Measurements from ENCODE around the gene KIAA1217.
"Not testable (repeated sequence)": the region's sequence is repeated elsewhere in the genome, so short reads cannot be mapped to it uniquely, and the experiment has no call there.

KIAA1217 gene

GRCh38 chr10:24459836-24460235 lies 250.9 kb downstream of the KIAA1217 start:
- DNase-seq (ENCODE audit: extremely low read depth in 1 of 2, low read depth in 1 of 2): no peak

GRCh38 chr10:24462291-24462813 lies 253.4 kb downstream of the KIAA1217 start:
- no peak for DNase-seq (ENCODE audit: extremely low read depth in 1 of 2, low read depth in 1 of 2)

GRCh38 chr10:24462889-24463552 lies 254.1 kb downstream of the KIAA1217 start:
- no peak for DNase-seq (ENCODE audit: extremely low read depth in 1 of 2, low read depth in 1 of 2)

DNA sequence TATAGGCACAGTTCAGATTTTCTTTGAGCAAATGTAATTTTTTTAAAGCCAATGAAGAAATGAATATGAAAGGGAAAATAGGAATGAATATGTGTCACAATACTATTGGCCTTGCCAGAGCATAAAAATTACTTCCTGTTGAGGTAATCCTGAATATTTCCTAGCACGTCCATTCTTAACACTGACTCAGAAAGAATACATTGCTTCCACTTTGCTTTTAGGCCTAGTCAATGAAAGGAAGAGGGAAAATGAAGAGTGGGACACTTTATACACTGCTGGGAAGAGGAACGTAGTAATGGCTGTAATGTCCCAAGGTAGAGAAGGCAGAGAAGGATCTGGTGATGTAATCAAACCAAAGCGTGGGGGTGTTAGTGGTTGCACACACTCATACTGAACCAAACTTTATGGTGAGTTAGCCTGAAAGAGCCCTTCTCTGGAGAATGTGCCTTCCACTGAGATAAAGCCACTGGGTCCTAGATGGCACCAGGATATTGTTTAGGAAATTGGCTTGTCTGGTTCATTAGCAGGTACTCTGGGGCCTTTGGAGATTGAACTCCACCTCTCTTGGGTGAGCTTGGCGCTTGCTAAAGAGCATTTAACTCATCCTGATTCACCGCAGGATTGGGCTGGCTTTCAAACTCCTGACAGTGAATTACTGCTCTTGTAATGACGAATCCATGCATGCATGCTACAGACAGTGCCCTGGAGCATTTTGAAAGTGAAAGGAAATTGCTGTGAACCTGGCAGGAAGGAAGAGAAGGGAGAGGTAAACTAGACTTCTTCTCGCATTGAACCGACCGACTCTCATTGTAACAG lies 254.9 kb downstream of the KIAA1217 start:
- DNase-seq (ENCODE audit: extremely low read depth in 1 of 2, low read depth in 1 of 2): no peak

DNA sequence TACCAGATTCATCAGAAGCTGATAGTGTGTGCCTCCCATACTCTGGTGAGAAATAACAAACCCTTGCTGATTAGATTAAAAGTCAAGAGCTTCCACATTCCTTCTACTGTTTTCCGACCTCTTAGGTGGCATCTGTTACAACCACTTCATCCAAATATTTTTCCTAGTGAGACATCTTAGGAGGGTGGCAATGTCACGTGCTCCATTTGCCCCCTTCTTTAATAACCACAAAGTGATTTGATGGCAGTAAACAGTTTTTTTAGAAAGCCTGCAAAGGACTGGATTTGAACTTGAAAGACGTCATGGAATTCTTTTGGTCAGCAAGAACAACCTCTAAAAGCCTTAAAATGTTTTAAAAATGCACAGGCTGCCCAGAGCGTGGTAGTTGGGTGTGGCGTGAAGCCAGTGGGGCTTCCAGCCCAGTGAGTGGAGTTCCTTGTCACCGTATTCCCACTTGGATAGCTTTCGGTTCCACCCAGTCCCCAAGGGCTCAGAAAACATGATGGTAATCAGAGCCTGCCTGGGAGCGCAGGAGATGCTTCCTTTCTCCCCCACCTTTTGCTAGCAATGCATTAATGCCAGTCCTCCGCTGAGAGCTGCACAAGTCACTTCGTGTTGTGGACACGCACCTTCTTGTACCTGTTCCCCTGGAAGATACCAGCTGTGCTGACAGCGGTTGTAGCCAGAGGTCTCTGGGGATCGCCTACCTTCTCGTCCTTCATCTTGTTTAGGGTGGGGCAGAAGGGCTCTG lies 256.4 kb downstream of the KIAA1217 start:
- DNase-seq (ENCODE audit: extremely low read depth in 1 of 2, low read depth in 1 of 2): no peak

DNA sequence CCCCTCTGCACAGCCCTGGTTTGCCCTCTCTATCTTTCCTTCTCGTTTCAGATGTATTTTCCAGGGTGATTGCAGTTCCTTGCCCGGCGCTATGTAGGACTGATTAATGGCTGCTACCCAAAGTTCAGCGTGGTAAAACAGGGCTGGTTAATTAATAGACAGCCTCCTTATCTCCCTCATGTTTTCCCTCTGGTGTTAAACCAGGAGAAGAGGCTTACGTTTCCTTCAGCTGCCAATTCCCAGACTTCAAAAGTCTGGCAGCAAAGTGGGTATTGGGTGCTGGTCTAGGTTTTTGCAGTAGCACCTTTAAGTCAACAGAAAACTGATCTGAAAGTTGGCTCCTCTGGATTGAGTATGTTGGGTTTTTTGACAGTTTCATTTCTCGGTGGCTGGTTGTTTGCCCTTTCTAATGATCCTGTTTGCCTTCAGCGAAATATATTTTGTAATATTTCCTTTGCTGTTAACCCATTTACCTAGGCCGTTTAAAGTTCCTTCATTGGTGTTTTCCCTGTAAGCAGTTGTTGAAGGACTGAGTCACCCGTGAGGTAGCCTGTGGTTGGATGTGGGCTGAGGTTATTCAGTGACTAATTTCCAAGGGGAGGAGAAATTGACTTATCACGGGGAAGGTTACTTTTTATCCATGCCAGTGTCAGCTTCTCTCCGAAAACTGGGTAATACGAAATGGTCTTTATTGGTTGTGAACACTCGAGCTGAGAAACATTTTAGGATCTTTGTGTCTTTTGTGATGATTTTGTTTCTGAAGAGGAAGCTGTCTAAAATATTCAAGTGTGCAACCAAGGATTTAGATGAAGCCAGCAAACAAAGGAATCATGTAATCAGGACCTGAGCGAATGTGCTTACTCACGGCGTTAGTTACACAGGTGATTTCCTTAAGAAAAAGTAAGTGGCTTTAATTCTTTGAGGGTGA lies 257.2 kb downstream of the KIAA1217 start:
- DNase-seq (ENCODE audit: extremely low read depth in 1 of 2, low read depth in 1 of 2): no peak

GRCh38 chr10:24467136-24467535 lies 258.2 kb downstream of the KIAA1217 start:
- no peak for DNase-seq (ENCODE audit: extremely low read depth in 1 of 2, low read depth in 1 of 2)

GRCh38 chr10:24467605-24468004 lies 258.7 kb downstream of the KIAA1217 start:
- no peak for DNase-seq (ENCODE audit: extremely low read depth in 1 of 2, low read depth in 1 of 2)

GRCh38 chr10:24468281-24468751 lies 259.4 kb downstream of the KIAA1217 start:
- DNase-seq (ENCODE audit: extremely low read depth in 1 of 2, low read depth in 1 of 2): no peak

- no peak for DNase-seq (ENCODE audit: extremely low read depth in 1 of 2, low read depth in 1 of 2)
These were observed 261.1 kb downstream of the KIAA1217 start for GRCh38 chr10:24469993-24470392.

DNA sequence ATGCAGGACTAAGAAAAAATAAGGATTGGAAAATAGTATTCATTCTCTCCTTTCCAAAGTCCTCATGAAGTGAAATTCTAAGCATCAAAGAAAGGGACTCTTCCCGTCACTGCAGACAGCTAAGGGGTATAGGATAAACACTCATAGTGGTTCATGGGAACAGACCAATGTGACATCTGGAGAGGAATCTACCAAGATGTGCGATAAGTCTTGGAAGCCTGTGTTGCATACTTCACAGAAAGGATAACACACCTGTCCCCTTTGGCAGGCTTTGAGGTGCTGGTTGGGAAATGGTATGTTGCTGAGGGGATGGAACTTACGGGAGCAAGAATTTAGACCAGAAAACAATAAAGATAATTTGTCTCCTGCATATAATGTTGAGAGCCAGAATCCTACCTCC lies 266.7 kb downstream of the KIAA1217 start:
- no peak for DNase-seq (ENCODE audit: extremely low read depth in 1 of 2, low read depth in 1 of 2)

DNA sequence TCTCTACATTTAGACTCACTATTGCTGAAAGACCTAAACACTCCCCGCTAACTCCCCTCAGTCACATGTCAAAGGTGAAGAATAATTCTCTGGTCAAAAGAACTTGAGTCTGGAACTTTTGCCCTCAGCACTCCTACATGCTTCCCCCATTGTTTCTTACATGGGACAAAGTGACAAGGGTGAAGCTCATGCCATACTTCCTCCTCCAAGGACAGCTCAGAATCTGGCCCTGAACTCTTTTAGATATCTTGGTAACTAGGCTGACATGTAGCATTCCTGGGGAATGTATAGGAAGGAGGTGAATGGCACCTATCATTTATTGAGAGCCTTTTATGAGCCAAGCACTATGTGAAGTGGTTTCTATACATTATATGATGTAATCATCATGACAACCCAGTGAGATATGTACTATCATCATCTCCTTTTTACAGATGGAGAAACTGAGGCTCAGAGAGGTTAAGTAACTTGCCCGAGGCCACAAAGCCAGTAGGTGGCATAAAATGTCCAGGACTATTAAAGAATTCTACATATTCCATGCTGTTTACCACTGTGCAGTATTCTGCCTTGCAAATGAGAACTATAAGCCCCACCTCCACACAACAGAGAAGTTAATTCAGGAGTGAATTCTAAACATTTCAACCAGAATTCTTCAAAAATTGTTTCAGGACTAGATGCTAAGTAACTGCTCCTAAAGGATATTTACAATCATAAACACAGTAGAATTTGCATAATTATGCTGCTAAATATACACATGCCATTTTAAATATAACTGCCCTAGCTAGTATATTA lies 268.2 kb downstream of the KIAA1217 start:
- DNase-seq (ENCODE audit: extremely low read depth in 1 of 2, low read depth in 1 of 2): no peak

GRCh38 chr10:24477915-24478314 lies 269.0 kb downstream of the KIAA1217 start:
- DNase-seq (ENCODE audit: extremely low read depth in 1 of 2, low read depth in 1 of 2): no peak

- no peak for DNase-seq (ENCODE audit: extremely low read depth in 1 of 2, low read depth in 1 of 2)
These were observed 270.9 kb downstream of the KIAA1217 start for GRCh38 chr10:24479806-24480205.

GRCh38 chr10:24480447-24480846 lies 271.5 kb downstream of the KIAA1217 start:
- DNase-seq (ENCODE audit: extremely low read depth in 1 of 2, low read depth in 1 of 2): no peak

DNA sequence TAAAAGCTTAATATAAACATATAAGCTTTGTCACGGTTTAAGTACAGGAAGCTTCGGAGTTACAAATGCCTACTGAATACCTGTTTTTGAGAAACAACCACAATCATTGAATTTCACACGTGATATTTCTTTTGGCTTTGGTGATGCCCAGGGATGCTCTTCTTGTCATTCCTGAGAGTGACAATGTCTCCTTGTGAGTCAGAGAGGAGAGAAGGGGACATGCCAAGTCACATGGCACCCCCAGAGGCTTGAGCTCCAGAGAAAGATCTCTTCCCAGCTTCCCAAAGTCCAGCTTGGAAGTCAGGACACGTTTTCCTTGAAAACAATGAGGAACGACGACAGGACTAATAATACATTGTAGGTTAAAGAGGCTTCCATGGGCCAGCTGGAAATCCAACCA lies 272.3 kb downstream of the KIAA1217 start:
- DNase-seq (ENCODE audit: extremely low read depth in 1 of 2, low read depth in 1 of 2): no peak

- not testable (repeated sequence) for DNase-seq (ENCODE audit: extremely low read depth in 1 of 2, low read depth in 1 of 2)
These were observed 273.8 kb downstream of the KIAA1217 start for GRCh38 chr10:24482713-24483112.

DNA sequence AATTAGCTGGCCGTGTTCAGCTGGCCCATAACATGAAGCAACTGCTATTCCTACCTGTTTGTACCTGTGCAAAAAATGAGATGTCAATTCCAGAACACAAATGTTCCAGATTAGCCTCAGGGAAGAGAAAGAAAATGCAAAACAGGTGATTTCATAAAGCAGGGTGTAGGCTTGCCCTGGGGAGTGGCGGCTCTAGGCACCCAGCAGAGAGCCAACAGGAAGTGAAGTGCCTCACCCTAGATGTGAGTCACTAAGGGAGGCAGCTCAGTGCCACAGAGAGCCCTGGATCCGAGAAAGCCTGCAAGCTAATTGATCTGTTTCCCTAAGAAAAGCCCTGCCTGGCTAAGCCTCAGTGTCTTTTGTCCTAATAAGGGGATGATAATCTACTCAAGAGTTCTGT lies 274.8 kb downstream of the KIAA1217 start:
- no peak for DNase-seq (ENCODE audit: extremely low read depth in 1 of 2, low read depth in 1 of 2)

DNA sequence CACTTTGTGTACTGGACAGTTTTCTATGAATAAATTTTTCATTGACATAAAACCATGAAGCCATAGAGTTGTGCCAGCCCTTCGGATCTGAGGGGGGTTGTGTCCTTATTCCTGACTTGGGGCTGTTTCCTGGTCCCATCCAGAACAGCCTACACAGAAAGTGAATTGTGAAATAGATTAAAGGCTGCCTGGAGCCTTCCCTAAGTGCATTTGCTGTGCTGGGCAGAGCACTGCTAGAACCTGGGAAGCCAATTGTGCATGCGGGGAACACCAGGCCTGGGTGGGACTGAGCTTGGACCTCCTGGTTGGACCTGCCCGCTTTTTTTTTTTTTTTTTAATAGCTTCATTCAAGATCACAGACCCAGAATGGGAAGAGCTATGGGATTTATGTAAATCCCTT lies 275.8 kb downstream of the KIAA1217 start:
- DNase-seq (ENCODE audit: extremely low read depth in 1 of 2, low read depth in 1 of 2): no peak
